OCI-LY7 (cell line): ENCODE data around the gene CBX8. TPM values are rescaled to one million over a fixed set of nuclear protein-coding genes. Genes with fewer than 3 reads are reported as not detected.

Source experiments
- BruUV-seq: library from RNA; stranded (reverse); fragments of 400-500 nt; replicated peaks from 2 replicates; lab custom pipeline; 2021; lab: Mats Ljungman, UMichigan
- CTCF ChIA-PET: fragments of 300-600 bp; sonication (Branson Sonifier 250); formaldehyde crosslinking; loops from one replicate; lab custom pipeline; 2022; ENCODE audit warnings: antibody characterized with exemption; ENCODE audit not compliant: unreplicated experiment; lab: Charles Lee
- POLR2A ChIA-PET: fragments of 300-600 bp; sonication (Branson Sonifier 250); formaldehyde crosslinking; loops from one replicate; lab custom pipeline; 2022; ENCODE audit warnings: antibody characterized with exemption; lab: Charles Lee
- DNase-seq: peaks from one replicate; pipeline ENCODE4 v3.0.0-alpha.2; 2015; ENCODE audit warnings: low spot score
- H2AFZ ChIP-seq: fragments of 200-600 bp; sonication (generic), shearing (Covaris generic); 2 replicates; pipeline ENCODE4 v1.6.1; 2014; ENCODE audit warnings: mild to moderate bottlenecking, antibody characterized with exemption, low read length, moderate library complexity
- H3K27ac ChIP-seq: fragments of 200-600 bp; sonication (generic); 2 replicates; pipeline ENCODE4 v1.5.1; 2014; ENCODE audit warnings: mixed run types, low read depth, mild to moderate bottlenecking, moderate library complexity, low read length, inconsistent platforms; ENCODE audit not compliant: poor library complexity, severe bottlenecking
- H3K36me3 ChIP-seq: fragments of 200-600 bp; sonication (generic); 2 replicates; pipeline ENCODE4 v1.6.1; 2014; ENCODE audit warnings: mild to moderate bottlenecking, antibody characterized with exemption, low read length, moderate library complexity, mixed read lengths; ENCODE audit not compliant: insufficient read depth
- H3K4me1 ChIP-seq: fragments of 200-600 bp; sonication (generic); 2 replicates; pipeline ENCODE4 v1.5.1; 2014; ENCODE audit warnings: mild to moderate bottlenecking, low read length; ENCODE audit not compliant: insufficient read depth, poor library complexity, severe bottlenecking
- H3K4me2 ChIP-seq: fragments of 200-600 bp; sonication (generic); 2 replicates; pipeline ENCODE4 v1.6.1; 2014; ENCODE audit warnings: mild to moderate bottlenecking, low read length
- H3K4me3 ChIP-seq: fragments of 200-600 bp; sonication (generic); 2 replicates; pipeline ENCODE4 v1.5.1; 2014; ENCODE audit warnings: mild to moderate bottlenecking, low read depth, low read length; ENCODE audit not compliant: poor library complexity, severe bottlenecking
- H3K79me2 ChIP-seq: fragments of 200-600 bp; sonication (generic); 2 replicates; pipeline ENCODE4 v1.6.1; 2016; ENCODE audit warnings: low read depth, mild to moderate bottlenecking, low read length, moderate library complexity, mixed read lengths; ENCODE audit not compliant: insufficient read depth
- H3K9me2 ChIP-seq: fragments of 200-600 bp; sonication (generic); 2 replicates; pipeline ENCODE4 v1.6.1; 2016; ENCODE audit warnings: mild to moderate bottlenecking, low read length, mixed read lengths; ENCODE audit not compliant: insufficient read depth
- H3K9me3 ChIP-seq: fragments of 200-600 bp; sonication (generic); 2 replicates; pipeline ENCODE4 v1.6.1; 2014; ENCODE audit warnings: mild to moderate bottlenecking, mixed run types, low read length, mixed read lengths
- H4K20me1 ChIP-seq: fragments of 200-600 bp; sonication (generic); 2 replicates; pipeline ENCODE4 v1.6.1; 2014; ENCODE audit warnings: mild to moderate bottlenecking, antibody characterized with exemption, low read length, moderate library complexity, mixed read lengths; ENCODE audit not compliant: insufficient read depth
- EZH2phosphoT487 ChIP-seq: fragments of 200-600 bp; sonication (generic); IDR thresholded peaks from 2 replicates; pipeline ENCODE4 v1.6.1; 2018; ENCODE audit warnings: low read depth, borderline replicate concordance, mild to moderate bottlenecking, mixed run types, antibody characterized with exemption, low read length, moderate library complexity, mixed read lengths
- intact Hi-C: fragments of 100-400 bp; cut with micrococcal nuclease; formaldehyde crosslinking; loops from one replicate; pipeline ENCODE4 v1.10.0; 2022; ENCODE audit not compliant: unreplicated experiment
- total RNA-seq, 2 experiments: library from RNA; depleted of rRNA in 1 of 2; stranded (reverse); fragments of >200 nt in 1 of 2; shearing (Covaris generic) in 1 of 2; gene quantifications; 2 replicates each; pipeline ENCODE4 v1.2.3, GENCODE V29; 2014 to 2022
- TF ChIP-seq, protein P1 (sequence below): fragments of 200-600 bp; sonication (generic); conservative IDR thresholded peaks from 2 replicates; pipeline ENCODE4 v1.5.1; 2014; ENCODE audit warnings: mild to moderate bottlenecking, antibody characterized with exemption, low read length, moderate library complexity, mixed read lengths

The CBX8 gene
- total RNA-seq, 2 experiments from 2014 or later = 7.5 to 16.3 TPM

DNA sequence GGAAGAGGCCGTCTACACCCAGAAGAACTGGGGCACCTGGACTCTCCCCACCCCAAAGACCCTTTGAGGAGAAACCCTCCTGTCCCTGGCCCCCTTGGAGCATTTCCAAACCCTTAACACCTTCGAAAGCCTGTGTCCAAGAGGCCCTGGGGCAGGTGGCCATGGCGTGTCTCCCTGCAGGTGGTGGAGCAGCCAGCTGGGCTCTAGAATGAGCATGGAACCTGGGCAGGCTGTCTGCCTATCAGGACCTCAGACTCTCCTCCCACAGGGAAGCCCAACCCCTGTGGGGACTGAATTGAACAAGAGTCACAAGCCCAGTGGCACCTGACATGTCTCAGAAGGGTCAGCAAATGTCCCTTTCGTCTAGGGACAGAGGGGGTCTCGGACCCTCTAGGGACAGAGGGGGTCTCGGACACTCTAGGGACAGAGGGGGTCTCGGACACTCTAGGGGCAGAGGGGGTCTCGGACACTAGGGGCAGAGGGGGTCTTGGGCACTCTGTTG lies 33.9 kb upstream of the CBX8 start:
- intact Hi-C loops = no loop called here
- Histone ChIP-seq H3K4me1 (peaks cover 27% of the 10 kb centered on the region), H2AFZ (no peak overlapping the region), H3K4me2 (no peak overlapping the region), H3K9me2 (no peaks in the 10 kb centered on the region), H3K79me2 (peaks cover 15% of the 10 kb centered on the region), H3K27ac (no peak overlapping the region), H3K4me3 (no peak overlapping the region), H4K20me1 (0 out of 2 replicates have a peak, but pooled peaks cover under 1% of the 10 kb centered on the region), H3K36me3 (peaks cover 35% of the 10 kb centered on the region), H3K9me3 (no peaks in the 10 kb centered on the region)
- no peak for DNase-seq
- CTCF ChIA-PET = no interaction called here
- BruUV-seq = no TSS peak
- TF ChIP-seq, protein P1, sequence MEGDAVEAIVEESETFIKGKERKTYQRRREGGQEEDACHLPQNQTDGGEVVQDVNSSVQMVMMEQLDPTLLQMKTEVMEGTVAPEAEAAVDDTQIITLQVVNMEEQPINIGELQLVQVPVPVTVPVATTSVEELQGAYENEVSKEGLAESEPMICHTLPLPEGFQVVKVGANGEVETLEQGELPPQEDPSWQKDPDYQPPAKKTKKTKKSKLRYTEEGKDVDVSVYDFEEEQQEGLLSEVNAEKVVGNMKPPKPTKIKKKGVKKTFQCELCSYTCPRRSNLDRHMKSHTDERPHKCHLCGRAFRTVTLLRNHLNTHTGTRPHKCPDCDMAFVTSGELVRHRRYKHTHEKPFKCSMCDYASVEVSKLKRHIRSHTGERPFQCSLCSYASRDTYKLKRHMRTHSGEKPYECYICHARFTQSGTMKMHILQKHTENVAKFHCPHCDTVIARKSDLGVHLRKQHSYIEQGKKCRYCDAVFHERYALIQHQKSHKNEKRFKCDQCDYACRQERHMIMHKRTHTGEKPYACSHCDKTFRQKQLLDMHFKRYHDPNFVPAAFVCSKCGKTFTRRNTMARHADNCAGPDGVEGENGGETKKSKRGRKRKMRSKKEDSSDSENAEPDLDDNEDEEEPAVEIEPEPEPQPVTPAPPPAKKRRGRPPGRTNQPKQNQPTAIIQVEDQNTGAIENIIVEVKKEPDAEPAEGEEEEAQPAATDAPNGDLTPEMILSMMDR = no peak
- TF ChIP-seq EZH2phosphoT487 = no peak
- POLR2A ChIA-PET = no interaction called here

DNA sequence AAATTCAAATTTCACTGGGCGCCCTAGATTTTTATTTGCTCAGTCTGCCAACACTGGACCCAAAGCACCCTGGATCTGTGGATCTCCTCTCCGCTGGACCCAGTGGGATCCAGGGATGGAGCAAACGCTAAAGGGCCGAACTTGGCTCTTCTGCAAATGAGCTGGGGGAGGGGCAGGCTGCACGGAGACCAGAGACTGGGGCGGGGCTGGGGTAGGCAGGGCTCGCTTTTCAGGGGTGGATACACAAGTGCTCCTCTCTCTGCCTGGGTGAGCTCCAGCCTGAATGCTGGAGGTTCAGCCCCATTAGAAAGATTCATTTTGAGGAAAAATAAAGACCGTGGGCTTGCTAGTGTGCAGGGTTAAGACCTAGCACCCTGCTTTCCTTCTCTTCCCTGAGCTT lies 33.4 kb upstream of the CBX8 start:
- TF ChIP-seq, protein P1 = no peak
- no peak for TF ChIP-seq EZH2phosphoT487
- POLR2A ChIA-PET = interaction anchor here (0.6 kb wide), 2 partner anchors 8 to 20 kb away, joined by 3 to 4 read pairs; no protein-coding TSS in a partner anchor
- Histone ChIP-seq H4K20me1 (no peaks in the 10 kb centered on the region), H3K9me3 (no peaks in the 10 kb centered on the region), H3K9me2 (no peaks in the 10 kb centered on the region), H3K4me1 (peaks cover 22% of the 10 kb centered on the region), H3K36me3 (peaks cover 30% of the 10 kb centered on the region), H3K4me3 (no peak overlapping the region), H3K4me2 (no peak overlapping the region), H3K27ac (no peak overlapping the region), H2AFZ (no peak overlapping the region), H3K79me2 (peaks cover 10% of the 10 kb centered on the region; the same call in 1 of the 2 replicates)
- CTCF ChIA-PET = no interaction called here
- DNase-seq = no peak
- intact Hi-C loops = no loop called here
- BruUV-seq = no TSS peak

GRCh38 chr17:79829457-79829856 lies 32.6 kb upstream of the CBX8 start:
- H3K27ac ChIP-seq = no peak overlapping the region
- H3K4me1 ChIP-seq = peaks cover 19% of the 10 kb centered on the region
- intact Hi-C loops = no loop called here
- H3K9me2 ChIP-seq = no peaks in the 10 kb centered on the region
- H3K4me2 ChIP-seq = no peak overlapping the region
- peaks cover 22% of the 10 kb centered on the region for H3K36me3 ChIP-seq
- no peaks in the 10 kb centered on the region for H4K20me1 ChIP-seq
- no peaks in the 10 kb centered on the region for H3K9me3 ChIP-seq
- H2AFZ ChIP-seq = no peak overlapping the region
- H3K79me2 ChIP-seq = peaks cover 7% of the 10 kb centered on the region; the same call in 1 of the 2 replicates
- H3K4me3 ChIP-seq = no peak overlapping the region
- BruUV-seq = no TSS peak
- no peak for TF ChIP-seq EZH2phosphoT487
- TF ChIP-seq, protein P1 = no peak
- POLR2A ChIA-PET = no interaction called here
- DNase-seq = no peak
- CTCF ChIA-PET = interaction anchor here (0.5 to 0.6 kb wide), 2 partner anchors 10 to 651 kb away, joined by 3 to 6 read pairs; partner anchors contain the start of gene CBX4
